B cell (primary cell): ENCODE results near the gene TRIM9.

Experiments
- EZH2 ChIP-seq: IDR thresholded peaks from 2 replicates; pipeline ENCODE4 v1.6.1; 2012; ENCODE audit warnings: borderline replicate concordance, low read depth, mild to moderate bottlenecking, moderate library complexity, low read length; ENCODE audit not compliant: insufficient read depth, poor library complexity, severe bottlenecking
- TF ChIP-seq, protein P1 (sequence below): fragments of 200-600 bp; IDR thresholded peaks from one replicate; pipeline ENCODE4 v1.8.0; 2022; ENCODE audit warnings: antibody characterized with exemption, mild to moderate bottlenecking

DNA sequence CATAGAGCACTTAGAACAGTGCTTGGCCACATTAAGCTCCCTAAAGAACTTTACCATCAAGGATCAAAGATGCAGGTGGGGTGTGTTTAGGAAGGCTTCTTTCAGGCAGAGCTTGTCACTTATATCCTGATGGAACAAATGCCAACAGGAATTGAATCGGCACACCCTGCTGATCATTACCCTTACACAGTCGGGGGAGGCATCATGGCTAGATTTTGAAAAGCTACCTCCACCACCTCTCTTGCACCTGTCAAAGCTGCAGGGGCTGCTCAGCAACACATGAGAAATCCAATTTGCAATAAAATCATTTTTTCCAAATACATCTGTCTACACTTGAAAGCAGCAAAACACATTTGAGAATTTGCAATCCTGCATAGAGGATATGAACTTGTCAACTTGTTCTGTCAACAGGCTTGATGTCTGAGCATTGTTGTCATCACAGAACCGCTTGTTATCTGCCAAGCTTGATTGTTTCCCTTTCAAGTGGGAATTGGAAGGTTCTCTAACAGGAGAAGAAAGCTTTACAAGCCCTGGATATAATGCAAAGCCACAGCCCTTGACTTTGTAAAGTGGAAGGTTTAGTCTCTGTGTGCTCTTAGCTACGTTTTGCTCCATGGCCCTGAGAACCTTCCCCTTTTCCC lies 24.6 kb upstream of the TRIM9 start:
- no peak for TF ChIP-seq EZH2
- TF ChIP-seq, protein P1, sequence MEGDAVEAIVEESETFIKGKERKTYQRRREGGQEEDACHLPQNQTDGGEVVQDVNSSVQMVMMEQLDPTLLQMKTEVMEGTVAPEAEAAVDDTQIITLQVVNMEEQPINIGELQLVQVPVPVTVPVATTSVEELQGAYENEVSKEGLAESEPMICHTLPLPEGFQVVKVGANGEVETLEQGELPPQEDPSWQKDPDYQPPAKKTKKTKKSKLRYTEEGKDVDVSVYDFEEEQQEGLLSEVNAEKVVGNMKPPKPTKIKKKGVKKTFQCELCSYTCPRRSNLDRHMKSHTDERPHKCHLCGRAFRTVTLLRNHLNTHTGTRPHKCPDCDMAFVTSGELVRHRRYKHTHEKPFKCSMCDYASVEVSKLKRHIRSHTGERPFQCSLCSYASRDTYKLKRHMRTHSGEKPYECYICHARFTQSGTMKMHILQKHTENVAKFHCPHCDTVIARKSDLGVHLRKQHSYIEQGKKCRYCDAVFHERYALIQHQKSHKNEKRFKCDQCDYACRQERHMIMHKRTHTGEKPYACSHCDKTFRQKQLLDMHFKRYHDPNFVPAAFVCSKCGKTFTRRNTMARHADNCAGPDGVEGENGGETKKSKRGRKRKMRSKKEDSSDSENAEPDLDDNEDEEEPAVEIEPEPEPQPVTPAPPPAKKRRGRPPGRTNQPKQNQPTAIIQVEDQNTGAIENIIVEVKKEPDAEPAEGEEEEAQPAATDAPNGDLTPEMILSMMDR, result no peak
